ENCODE results near the gene DNAJB2. TPM values are rescaled to one million over a fixed set of nuclear protein-coding genes. Genes with fewer than 3 reads are reported as not detected.

Gene DNAJB2
- total and polyA plus RNA-seq, 2 donors (not counting 3 experiments of a cell fraction or from before 2014, with no cell fraction given), result 30.4 to 35.0 TPM

DNA sequence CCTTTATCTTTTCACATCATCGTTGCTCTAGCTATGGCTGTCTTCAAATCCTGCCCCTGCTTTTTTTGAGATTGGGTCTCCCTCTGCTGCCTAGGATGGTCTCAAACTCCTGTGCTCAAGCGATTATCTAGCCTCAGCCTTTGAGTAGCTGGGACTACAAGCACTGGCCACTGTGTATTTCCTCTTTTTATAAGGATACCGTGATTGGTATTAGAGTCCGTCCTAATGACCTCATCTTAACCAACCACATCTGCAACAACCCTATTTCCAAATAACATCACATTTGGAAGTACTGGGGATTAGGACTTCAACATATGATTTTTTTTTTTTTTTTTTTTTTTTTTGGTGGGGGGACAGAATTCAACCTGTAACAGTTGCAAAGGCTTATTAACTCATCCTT lies 44.3 kb downstream of the DNAJB2 start:
- dilution Hi-C loops (cut with MboI; ENCODE audit: extremely low pct_ligation_motif_present, low sequenced_read_pairs), result no loop called here
- Histone ChIP-seq H2AFZ (ENCODE audit: low read depth, low read length) (no peak overlapping the region), H3K36me3 (ENCODE audit: control insufficient read depth in 2 of 2, extremely low read depth in 1 of 2, insufficient read depth in 2 of 2, low read length in 2 of 2) (no peaks in the 10 kb centered on the region), H3K9ac (replicated peaks; ENCODE audit: extremely low read depth, insufficient read depth, low read length) (no peak overlapping the region), H3K9me1 (replicated peaks; ENCODE audit: control insufficient read depth, extremely low read depth, insufficient read depth, low read length) (no peaks in the 10 kb centered on the region), H3K4me2 (ENCODE audit: insufficient read depth, low read length) (no peak overlapping the region), H3K79me2 (ENCODE audit: control insufficient read depth, insufficient read depth, low read length) (no peaks in the 10 kb centered on the region), H3K9me3 (replicated peaks; ENCODE audit: control insufficient read depth, insufficient read depth, low read length) (no peaks in the 10 kb centered on the region), H4K20me1 (replicated peaks; ENCODE audit: control insufficient read depth, extremely low read depth, insufficient read depth, low read length) (no peaks in the 10 kb centered on the region), H3K27me3 (ENCODE audit: control insufficient read depth in 2 of 2, insufficient read depth in 2 of 2, low read length in 2 of 2) (peaks cover 1 to 12% of the 10 kb centered on the region in 2 experiments), H3K27ac (ENCODE audit: insufficient read depth, low read depth, low read length) (no peak overlapping the region), H3K4me1 (ENCODE audit: control insufficient read depth, extremely low read depth, insufficient read depth, low read length) (no peaks in the 10 kb centered on the region), H3K4me3 (replicated peaks in 1 of 3; ENCODE audit: insufficient read depth in 1 of 3, low read depth in 1 of 3, low read length in 3 of 3) (no peak overlapping the region)
- intact Hi-C loops (cut with micrococcal nuclease), result no loop called here
- FAIRE-seq (no peak), DNase-seq (ENCODE audit: low read depth, low spot score) (no peak)
- TF ChIP-seq POLR2A (IDR thresholded peaks at IDR 0.05; ENCODE audit: low read depth, low read length) (no peak), POLR2AphosphoS5 (IDR thresholded peaks at IDR 0.05; ENCODE audit: insufficient read depth, low read depth, low read length) (no peak), GATA2 (IDR thresholded peaks at IDR 0.05; ENCODE audit: insufficient read depth, insufficient read length, low read depth, low read length) (no peak), FOS (IDR thresholded peaks at IDR 0.05; ENCODE audit: borderline replicate concordance, insufficient read depth, low read length) (no peak), EZH2 (IDR thresholded peaks at IDR 0.05; ENCODE audit: borderline replicate concordance, low read depth, low read length, severe bottlenecking) (no peak), JUN (IDR thresholded peaks at IDR 0.05; ENCODE audit: borderline replicate concordance, insufficient read depth, insufficient read length, low read depth) (no peak), MYC (IDR thresholded peaks at IDR 0.05; ENCODE audit: low read depth, low read length) (no peak)
- TF ChIP-seq, protein P1, sequence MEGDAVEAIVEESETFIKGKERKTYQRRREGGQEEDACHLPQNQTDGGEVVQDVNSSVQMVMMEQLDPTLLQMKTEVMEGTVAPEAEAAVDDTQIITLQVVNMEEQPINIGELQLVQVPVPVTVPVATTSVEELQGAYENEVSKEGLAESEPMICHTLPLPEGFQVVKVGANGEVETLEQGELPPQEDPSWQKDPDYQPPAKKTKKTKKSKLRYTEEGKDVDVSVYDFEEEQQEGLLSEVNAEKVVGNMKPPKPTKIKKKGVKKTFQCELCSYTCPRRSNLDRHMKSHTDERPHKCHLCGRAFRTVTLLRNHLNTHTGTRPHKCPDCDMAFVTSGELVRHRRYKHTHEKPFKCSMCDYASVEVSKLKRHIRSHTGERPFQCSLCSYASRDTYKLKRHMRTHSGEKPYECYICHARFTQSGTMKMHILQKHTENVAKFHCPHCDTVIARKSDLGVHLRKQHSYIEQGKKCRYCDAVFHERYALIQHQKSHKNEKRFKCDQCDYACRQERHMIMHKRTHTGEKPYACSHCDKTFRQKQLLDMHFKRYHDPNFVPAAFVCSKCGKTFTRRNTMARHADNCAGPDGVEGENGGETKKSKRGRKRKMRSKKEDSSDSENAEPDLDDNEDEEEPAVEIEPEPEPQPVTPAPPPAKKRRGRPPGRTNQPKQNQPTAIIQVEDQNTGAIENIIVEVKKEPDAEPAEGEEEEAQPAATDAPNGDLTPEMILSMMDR (IDR thresholded peaks at IDR 0.05; ENCODE audit: extremely low read depth in 1 of 2, insufficient read depth in 1 of 2, low read depth in 1 of 2, low read length in 2 of 2), result no peak
- TF ChIP-seq, protein P2, sequence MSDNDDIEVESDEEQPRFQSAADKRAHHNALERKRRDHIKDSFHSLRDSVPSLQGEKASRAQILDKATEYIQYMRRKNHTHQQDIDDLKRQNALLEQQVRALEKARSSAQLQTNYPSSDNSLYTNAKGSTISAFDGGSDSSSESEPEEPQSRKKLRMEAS (IDR thresholded peaks at IDR 0.05; ENCODE audit: insufficient read depth, insufficient read length), result no peak
- ChIA-PET CTCF (no interaction called here), POLR2A (no interaction called here)
- no TSS peak for BruUV-seq (replicated peaks)

Data from endothelial cell of umbilical vein (primary cell).